ENCODE data around the gene EMC7.

Gene EMC7

DNA sequence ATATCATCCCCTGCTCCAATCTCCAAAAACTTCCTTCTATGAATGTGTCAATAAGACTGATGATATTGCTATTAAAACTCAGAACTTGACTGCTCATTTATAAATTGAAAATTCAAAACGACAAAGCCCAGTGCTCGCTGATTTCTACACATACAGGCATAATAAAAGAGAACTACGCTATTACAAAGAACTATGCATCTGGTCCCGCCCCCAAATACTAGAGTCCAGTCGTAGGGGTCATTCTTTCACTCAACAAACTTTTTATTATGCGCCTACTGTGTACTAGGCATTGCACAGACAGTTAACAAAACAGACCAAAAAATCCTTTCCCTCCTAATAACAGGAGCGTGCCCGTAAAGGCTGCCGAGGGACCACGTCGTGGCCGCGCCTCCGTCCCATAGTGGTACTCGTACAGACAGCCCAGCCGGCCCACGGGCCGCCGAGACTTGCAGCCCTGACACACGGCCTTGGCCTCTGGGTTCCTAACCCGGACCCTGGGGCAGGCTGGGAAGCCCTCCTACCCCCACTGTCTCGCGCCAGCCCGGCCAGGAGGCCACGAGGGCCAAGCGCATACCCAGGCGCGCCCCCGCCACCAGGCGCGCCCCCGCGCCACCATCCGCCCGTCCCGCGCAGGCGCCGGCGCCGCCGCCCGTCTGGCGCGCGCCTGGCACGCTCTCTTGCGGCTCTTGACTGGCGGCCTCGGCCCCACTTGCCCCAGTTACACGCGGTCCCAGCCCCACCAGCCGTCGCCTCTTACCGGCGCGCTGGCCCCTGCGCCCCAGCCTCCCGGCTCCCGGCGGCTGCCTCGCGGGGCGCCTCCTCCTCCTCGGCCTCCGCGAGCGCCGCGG is 63.4 kb downstream of the EMC7 start:
- peak; percentile 51 for DNase-seq
